ENCODE results near the gene SLC25A29.

- TF ChIP-seq CTCF (IDR thresholded peaks at IDR 0.05) = no peak
- no peak for TF ChIP-seq POLR2A (IDR thresholded peaks at IDR 0.05)
- TF ChIP-seq POLR2AphosphoS5 (IDR thresholded peaks at IDR 0.05) = no peak
Measured at GRCh38 chr14:100281286-100282082, 24.8 kb downstream of the SLC25A29 start.

All from sigmoid colon (tissue), 4 donors.